ENCODE measurements around the gene ABCA3. TPM values are rescaled to one million over a fixed set of nuclear protein-coding genes. Genes with fewer than 3 reads are reported as not detected.
"Not testable (repeated sequence)": the region's sequence is repeated elsewhere in the genome, so short reads cannot be mapped to it uniquely, and the experiment has no call there.

The ABCA3 gene
- total RNA-seq, result 18.3 TPM

- DNase-seq (ENCODE audit: low spot score), result peak; percentile 95
These were observed at the start of gene ABCA3 for GRCh38 chr16:2340564-2341455. ABCA3 (minus strand) TSS chr16:2340728; CDS start chr16:2326466, 14,262 bp downstream.

DNA sequence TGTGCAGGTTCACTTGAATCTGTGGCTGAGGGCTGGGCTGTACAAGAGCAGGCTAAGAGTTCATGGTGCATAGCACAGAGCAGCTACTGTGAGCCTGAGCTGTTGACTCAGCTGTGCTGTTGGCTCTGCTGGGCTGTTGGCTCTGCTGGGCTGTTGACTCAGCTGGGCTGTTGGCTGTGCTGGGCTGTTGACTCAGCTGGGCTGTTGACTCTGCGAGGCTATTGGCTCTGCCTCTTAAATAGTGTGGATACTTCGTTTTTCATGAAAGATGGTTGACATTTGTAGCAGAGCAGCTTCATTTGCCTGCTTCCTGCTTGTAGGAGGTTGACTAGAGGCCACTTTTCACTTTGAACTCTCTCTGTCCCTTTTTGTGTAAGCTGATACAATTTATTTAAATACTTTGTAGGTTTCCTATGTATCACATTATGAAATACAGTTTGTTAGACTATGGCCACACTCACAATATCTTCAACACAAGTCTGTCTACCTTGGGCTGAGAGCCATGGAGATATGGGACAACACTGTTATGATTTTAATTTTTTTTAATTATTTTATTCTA lies 48.4 kb upstream of the ABCA3 start:
- DNase-seq (ENCODE audit: low spot score), result no peak

- DNase-seq (ENCODE audit: low spot score), result no peak
These were observed 47.8 kb upstream of the ABCA3 start for GRCh38 chr16:2388139-2388874.

DNA sequence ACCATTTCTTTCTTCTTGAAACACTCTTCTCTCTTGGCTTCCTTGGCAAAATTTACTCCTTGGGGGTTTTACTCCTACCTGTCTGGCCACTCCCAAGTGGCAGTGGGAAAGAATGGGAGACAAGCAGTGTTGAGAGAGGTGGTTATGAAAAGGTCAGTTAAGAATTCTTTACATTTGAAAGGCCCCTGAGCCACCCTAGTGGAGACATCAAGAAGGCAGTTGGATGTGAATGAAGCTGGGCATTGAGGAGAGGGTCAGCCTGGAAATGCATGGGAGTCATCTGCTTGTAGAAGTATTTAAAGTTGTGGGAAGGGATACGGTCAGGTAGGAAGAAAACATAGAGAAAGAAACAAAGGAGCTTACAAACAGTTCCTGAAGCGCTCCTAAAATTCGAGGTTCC lies 46.5 kb upstream of the ABCA3 start:
- no peak for DNase-seq (ENCODE audit: low spot score)

- DNase-seq (ENCODE audit: low spot score), result not testable (repeated sequence)
These were observed 45.5 kb upstream of the ABCA3 start for GRCh38 chr16:2385982-2386381.

GRCh38 chr16:2385190-2385836 lies 44.8 kb upstream of the ABCA3 start:
- no peak for DNase-seq (ENCODE audit: low spot score)

GRCh38 chr16:2384426-2384825 lies 43.9 kb upstream of the ABCA3 start:
- DNase-seq (ENCODE audit: low spot score), result no peak

- DNase-seq (ENCODE audit: low spot score), result no peak
These were observed 43.0 kb upstream of the ABCA3 start for GRCh38 chr16:2383501-2383900.

- DNase-seq (ENCODE audit: low spot score), result no peak
These were observed 34.1 kb upstream of the ABCA3 start for GRCh38 chr16:2374644-2375043.

GRCh38 chr16:2373176-2373575 lies 32.6 kb upstream of the ABCA3 start:
- no peak for DNase-seq (ENCODE audit: low spot score)

GRCh38 chr16:2372684-2373083 lies 32.2 kb upstream of the ABCA3 start:
- DNase-seq (ENCODE audit: low spot score), result no peak

DNA sequence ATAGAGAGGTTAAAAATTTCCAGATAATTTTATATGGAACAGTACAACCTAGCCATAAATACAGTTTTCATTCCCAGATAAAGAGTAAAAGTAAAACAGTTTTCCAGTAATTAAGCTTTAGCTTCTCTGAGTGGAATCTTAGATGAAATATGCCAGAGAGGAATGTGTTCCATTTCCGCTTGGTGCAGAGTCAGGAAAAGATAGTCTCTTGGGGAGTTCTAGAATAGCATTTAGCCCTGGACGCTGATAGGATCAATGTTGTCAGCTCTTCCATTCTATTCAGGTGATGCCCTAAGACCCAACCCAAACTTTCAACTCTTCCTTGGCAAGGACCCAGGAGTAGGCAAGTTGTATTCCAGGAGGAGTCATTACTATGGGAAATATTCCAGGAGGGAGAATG lies 30.9 kb upstream of the ABCA3 start:
- no peak for DNase-seq (ENCODE audit: low spot score)

GRCh38 chr16:2370721-2371120 lies 30.2 kb upstream of the ABCA3 start:
- DNase-seq (ENCODE audit: low spot score), result no peak

- no peak for DNase-seq (ENCODE audit: low spot score)
These were observed 26.3 kb upstream of the ABCA3 start for GRCh38 chr16:2366660-2367309.

DNA sequence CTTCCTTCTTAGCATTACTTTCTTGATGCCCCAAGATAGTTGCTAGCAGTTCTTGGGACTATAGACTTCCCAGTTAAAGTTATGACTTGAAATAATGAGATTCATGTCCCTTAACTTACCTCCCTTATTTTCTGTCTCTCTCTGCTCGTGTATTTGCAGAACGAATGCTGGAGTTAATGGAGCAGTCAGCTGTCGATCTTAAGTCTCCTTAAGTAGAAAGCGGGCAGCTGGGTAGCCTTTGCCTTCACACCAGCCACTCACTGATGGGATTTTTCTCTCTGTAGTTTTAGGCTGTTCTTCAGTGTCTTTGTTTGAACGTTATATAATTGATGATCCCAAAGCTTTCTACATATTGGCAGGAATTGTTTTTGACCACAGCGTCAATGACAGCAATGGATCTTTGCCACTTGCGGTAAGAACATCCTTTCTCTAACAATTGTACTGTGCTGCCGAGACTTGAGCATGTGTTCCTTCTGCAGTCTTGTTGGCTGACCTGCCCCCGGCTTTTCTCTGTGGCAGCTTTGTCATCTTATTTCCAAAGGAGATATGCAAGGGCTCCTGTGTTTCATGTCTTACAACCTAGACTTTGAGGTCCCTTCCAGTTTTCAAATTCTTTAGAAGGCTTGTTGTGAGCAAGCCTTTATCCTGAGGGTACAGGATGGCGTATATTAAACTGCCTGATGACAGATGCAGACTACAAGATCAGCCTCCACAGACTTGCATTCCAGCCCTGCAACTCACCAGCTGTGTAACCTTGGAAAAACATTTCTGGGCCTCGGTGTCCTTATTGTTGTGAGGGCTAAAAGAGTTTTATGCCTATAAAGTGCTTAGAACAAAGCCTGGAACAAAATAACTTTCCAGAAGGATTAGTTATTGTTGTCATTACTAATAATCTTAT lies 25.1 kb upstream of the ABCA3 start:
- no peak for DNase-seq (ENCODE audit: low spot score)

DNA sequence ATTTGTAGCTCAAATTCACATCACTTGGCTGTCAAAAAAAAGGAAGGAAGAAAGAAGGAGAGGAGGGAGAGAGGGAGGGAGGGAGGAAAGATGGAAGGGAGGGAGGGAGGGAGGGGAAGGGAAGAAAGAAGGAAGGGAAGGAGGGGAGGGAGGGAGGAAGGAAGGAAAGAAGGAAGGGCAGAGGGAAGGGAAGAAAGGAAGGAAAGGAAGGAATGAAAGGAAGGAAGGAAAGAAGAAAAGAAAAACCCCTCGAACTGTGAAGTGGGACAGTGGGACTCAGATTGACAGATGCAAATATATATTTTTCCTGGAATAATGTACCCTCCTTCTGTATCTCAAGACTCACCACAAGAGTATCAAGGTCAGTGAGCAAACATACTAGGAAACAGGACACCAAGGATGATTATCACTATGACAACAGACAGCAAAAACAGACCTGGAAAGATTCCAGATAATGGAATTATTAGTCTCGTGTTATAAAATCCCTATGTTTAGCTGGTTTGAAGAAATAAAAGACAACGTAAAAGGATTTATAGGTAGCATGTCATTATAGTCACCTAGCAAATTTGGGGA lies 24.2 kb upstream of the ABCA3 start:
- no peak for DNase-seq (ENCODE audit: low spot score)

- DNase-seq (ENCODE audit: low spot score), result no peak
These were observed 21.7 kb upstream of the ABCA3 start for GRCh38 chr16:2362218-2362617.

- DNase-seq (ENCODE audit: low spot score), result no peak
These were observed 20.6 kb upstream of the ABCA3 start for GRCh38 chr16:2361129-2361528.

DNA sequence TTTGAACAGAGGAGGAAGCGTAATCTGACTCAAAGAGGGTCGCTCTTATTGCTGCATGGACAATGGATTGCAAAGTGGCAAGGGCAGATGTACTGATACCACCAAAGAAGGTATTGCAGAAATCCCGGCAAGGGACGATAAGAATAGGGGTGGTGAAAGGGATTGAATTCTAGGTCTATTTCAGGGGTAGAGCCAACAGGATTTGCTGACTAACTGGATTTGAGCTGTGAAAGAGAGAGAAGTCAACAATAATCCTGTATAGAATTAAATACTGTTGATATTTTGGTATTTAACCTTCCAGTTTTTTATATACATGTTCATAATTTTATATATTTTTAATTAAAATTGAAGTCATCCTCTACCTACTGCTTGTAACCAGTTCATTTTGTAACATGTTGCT lies 19.4 kb upstream of the ABCA3 start:
- DNase-seq (ENCODE audit: low spot score), result no peak

DNA sequence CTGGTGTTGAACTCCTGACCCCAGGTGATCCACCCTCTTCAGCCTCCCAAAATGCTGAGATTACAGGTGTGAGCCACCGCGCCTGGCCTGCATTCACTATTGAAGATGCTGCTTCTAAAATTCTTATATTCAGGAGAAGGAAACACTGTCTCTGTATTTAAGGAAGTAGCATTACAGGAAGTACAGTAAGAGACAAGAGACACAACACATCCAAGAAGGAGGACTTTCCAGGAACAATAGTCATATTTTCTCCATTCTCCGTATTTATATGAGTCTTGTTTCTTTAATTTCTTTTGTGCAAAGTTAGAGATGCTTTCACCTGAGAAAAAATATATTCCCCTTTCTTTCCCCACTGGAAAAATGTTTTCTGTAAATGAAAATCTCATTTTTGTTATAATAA lies 18.3 kb upstream of the ABCA3 start:
- no peak for DNase-seq (ENCODE audit: low spot score)

All from mucosa of gallbladder (tissue), 1 donor.